Stimulated activated CD8-positive, alpha-beta memory T cell treated with anti-CD3 and anti-CD28 coated beads, Interleukin-12 subunit alpha, Interleukin-12 subunit beta, amount 100 ng/mL, for 24 hours (primary cell): ENCODE data around the gene APOL2.
"Not testable (repeated sequence)": the region's sequence is repeated elsewhere in the genome, so short reads cannot be mapped to it uniquely, and the experiment has no call there.

Experiments used
- DNase-seq: peaks from one replicate; pipeline ENCODE4 v3.0.0-alpha.2; 2020; ENCODE audit errors: extremely low read depth

Gene APOL2

GRCh38 chr22:36197514-36198146, 41.7 kb downstream of the APOL2 start:
- DNase-seq: no peak

- DNase-seq: no peak
Observed at GRCh38 chr22:36197065-36197440, 42.3 kb downstream of the APOL2 start.

GRCh38 chr22:36196254-36197064, 42.9 kb downstream of the APOL2 start:
- no peak for DNase-seq

GRCh38 chr22:36194971-36195370, 44.4 kb downstream of the APOL2 start:
- DNase-seq: no peak

- DNase-seq: no peak
Observed at GRCh38 chr22:36194385-36194784, 44.9 kb downstream of the APOL2 start.

- DNase-seq: no peak
Observed at GRCh38 chr22:36193577-36193976, 45.8 kb downstream of the APOL2 start.

- DNase-seq: no peak
Observed at GRCh38 chr22:36193171-36193570, 46.2 kb downstream of the APOL2 start.

GRCh38 chr22:36192542-36192941, 46.8 kb downstream of the APOL2 start:
- DNase-seq: no peak

- DNase-seq: no peak
Observed at GRCh38 chr22:36191106-36191836, 48.1 kb downstream of the APOL2 start.

GRCh38 chr22:36187862-36188261, 51.5 kb downstream of the APOL2 start:
- DNase-seq: not testable (repeated sequence)

GRCh38 chr22:36185828-36186624, 53.3 kb downstream of the APOL2 start:
- no peak for DNase-seq

GRCh38 chr22:36184433-36185025, 54.8 kb downstream of the APOL2 start:
- DNase-seq: no peak

GRCh38 chr22:36183446-36183845, 55.9 kb downstream of the APOL2 start:
- no peak for DNase-seq

- DNase-seq: no peak
Observed at GRCh38 chr22:36182857-36183256, 56.5 kb downstream of the APOL2 start.

- no peak for DNase-seq
Observed at GRCh38 chr22:36182056-36182455, 57.3 kb downstream of the APOL2 start.

- DNase-seq: no peak
Observed at GRCh38 chr22:36180928-36181327, 58.4 kb downstream of the APOL2 start.

GRCh38 chr22:36180038-36180880, 59.1 kb downstream of the APOL2 start:
- peak; percentile 62 for DNase-seq

- DNase-seq: no peak
Observed at GRCh38 chr22:36177160-36177559, 62.2 kb downstream of the APOL2 start.
